Neutrophil (primary cell): Measurements from ENCODE around the gene CLPSL2.
A peak's percentile ranks its signal among the peaks of the same experiment; 100 is the strongest.

Experiments
- H3K27ac ChIP-seq: fragments of 200-600 bp; sonication (generic); 2 replicates; pipeline ENCODE4 v1.5.1; 2016; ENCODE audit warnings: mild to moderate bottlenecking, moderate library complexity
- H3K27me3 ChIP-seq: fragments of 200-600 bp; sonication (generic); 2 replicates; pipeline ENCODE4 v1.6.0; 2016; ENCODE audit warnings: mild to moderate bottlenecking
- H3K36me3 ChIP-seq: fragments of 200-600 bp; sonication (generic); 2 replicates; pipeline ENCODE4 v1.5.1; 2017
- H3K4me1 ChIP-seq, 2 experiments: fragments of 200-600 bp in 1 of 2; sonication (generic) in 1 of 2; 1 replicate in 1 of 2; 2 replicates in 1 of 2; pipeline versions ENCODE4 v1.5.1 to v1.6.1; 2013 to 2016; ENCODE audit warnings: low read depth in 1 of 2, low read length in 1 of 2, mild to moderate bottlenecking in 1 of 2, moderate library complexity in 1 of 2; ENCODE audit not compliant: control insufficient read depth in 1 of 2, insufficient read depth in 1 of 2
- H3K4me3 ChIP-seq, 2 experiments: fragments of 200-600 bp in 1 of 2; sonication (generic) in 1 of 2; 1 replicate in 1 of 2; 2 replicates in 1 of 2; pipeline ENCODE4 v1.5.1; 2013 to 2016; ENCODE audit warnings: low read depth in 1 of 2, low read length in 1 of 2, mild to moderate bottlenecking in 1 of 2, moderate library complexity in 1 of 2
- H3K9me3 ChIP-seq: fragments of 200-600 bp; sonication (generic); 2 replicates; pipeline ENCODE4 v1.5.1; 2016
- CTCF ChIP-seq: fragments of 200-600 bp; sonication (generic); IDR thresholded peaks from 2 replicates; pipeline ENCODE4 v1.5.1; 2016; ENCODE audit warnings: antibody characterized with exemption

The CLPSL2 gene

DNA sequence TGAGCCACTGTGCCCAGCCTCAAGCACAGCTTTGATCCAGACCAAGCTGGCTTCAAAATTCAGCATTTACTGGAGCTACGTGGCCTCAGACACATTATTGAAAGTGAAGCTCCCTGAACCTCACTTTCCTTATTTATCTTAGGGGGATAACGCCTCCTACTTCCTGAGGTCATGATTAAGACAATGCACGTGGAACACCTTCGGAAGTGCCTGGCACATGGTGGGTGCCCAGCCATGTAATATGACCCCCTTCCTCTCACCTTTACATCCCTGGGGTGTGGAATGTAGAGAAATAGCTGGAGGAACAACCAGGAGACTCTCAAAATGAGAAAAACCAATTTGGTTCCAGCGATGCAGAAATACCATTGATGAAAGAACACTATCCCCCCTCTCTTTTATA lies 22.3 kb downstream of the CLPSL2 start:
- Histone ChIP-seq H3K27ac (no peak overlapping the region), H3K9me3 (no peaks in the 10 kb centered on the region), H3K4me1 (no peaks in the 10 kb centered on the region), H3K4me3 (no peak overlapping the region), H3K36me3 (no peaks in the 10 kb centered on the region), H3K27me3 (no peaks in the 10 kb centered on the region)
- no peak for TF ChIP-seq CTCF

- Histone ChIP-seq H3K27me3 (peaks cover 8% of the 10 kb centered on the region), H3K9me3 (no peaks in the 10 kb centered on the region)
- no peak for TF ChIP-seq CTCF
Observed at GRCh38 chr6:35801148-35801547, 24.8 kb downstream of the CLPSL2 start.

GRCh38 chr6:35804996-35805736 lies 28.8 kb downstream of the CLPSL2 start, which contains the start of gene LHFPL5:
LHFPL5 (plus strand) TSS chr6:35805352; CDS start chr6:35805671, 319 bp downstream.
- H3K9me3 ChIP-seq = no peaks in the 10 kb centered on the region
- no peak within 1 kb of the TSS for H3K27ac ChIP-seq
- TF ChIP-seq CTCF = no peak
- H3K27me3 ChIP-seq = peaks cover 8% of the 10 kb centered on the region
- no peaks in the 10 kb centered on the region for H3K36me3 ChIP-seq
- H3K4me1 ChIP-seq = peaks cover 4 to 10% of the 10 kb centered on the region in 2 experiments
- H3K4me3 ChIP-seq = peak within 1 kb of the TSS in 1 of 2 experiments; percentile 22

More at GRCh38 chr6:35801148-35801547, 24.8 kb downstream of the CLPSL2 start:
- Histone ChIP-seq H3K27ac (no peak overlapping the region), H3K4me1 (peaks cover 0 to 7% of the 10 kb centered on the region in 2 experiments), H3K4me3 (no peak overlapping the region), H3K36me3 (no peaks in the 10 kb centered on the region)

GRCh38 chr6:35808688-35809087 lies 32.3 kb downstream of the CLPSL2 start:
- TF ChIP-seq CTCF = no peak
- Histone ChIP-seq H3K27me3 (peaks cover 8% of the 10 kb centered on the region), H3K4me1 (peaks cover 20 to 24% of the 10 kb centered on the region in 2 experiments), H3K36me3 (no peaks in the 10 kb centered on the region), H3K4me3 (no peak overlapping the region), H3K27ac (no peak overlapping the region), H3K9me3 (no peaks in the 10 kb centered on the region)

DNA sequence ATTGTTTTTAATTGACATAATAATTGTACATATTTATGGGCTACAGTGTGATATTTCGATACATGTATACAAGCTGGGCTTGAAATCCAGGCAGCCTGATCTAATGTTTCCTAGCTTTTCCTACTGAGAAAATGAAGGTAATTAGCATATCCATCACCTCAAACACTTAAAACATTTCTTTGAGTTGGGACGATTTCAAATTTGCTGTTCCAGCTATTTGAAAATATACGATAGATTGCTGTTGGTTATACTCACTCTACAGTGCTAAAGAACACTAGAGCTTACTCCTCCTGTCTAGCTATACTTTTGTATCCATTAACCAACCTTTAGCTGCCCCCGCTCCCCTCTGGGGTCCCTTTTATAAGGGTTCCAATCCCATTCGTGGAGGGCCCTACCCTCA lies 33.4 kb downstream of the CLPSL2 start:
- H3K4me1 ChIP-seq = peaks cover 20 to 24% of the 10 kb centered on the region in 2 experiments
- no peak overlapping the region for H3K27ac ChIP-seq
- H3K4me3 ChIP-seq = no peak overlapping the region
- no peaks in the 10 kb centered on the region for H3K36me3 ChIP-seq
- H3K27me3 ChIP-seq = peaks cover 8% of the 10 kb centered on the region
- no peak for TF ChIP-seq CTCF
- no peaks in the 10 kb centered on the region for H3K9me3 ChIP-seq
